Measurements from ENCODE around the gene SLC29A2. TPM values are rescaled to one million over a fixed set of nuclear protein-coding genes. Genes with fewer than 3 reads are reported as not detected.

The SLC29A2 gene
- total RNA-seq, 1 experiment from 2014 or later, result 30.2 TPM

- H3K4me1 Mint-ChIP-seq, result peaks cover 15% of the 10 kb centered on the region
- H3K9me3 Mint-ChIP-seq, result no peaks in the 10 kb centered on the region
- H3K27me3 Mint-ChIP-seq (ENCODE audit: low read depth), result peaks cover 11% of the 10 kb centered on the region
- TF ChIP-seq PRRX2 (CRISPR knock-in tag; IDR thresholded peaks at IDR 0.05), result no peak
- TF ChIP-seq RELA (CRISPR knock-in tag; IDR thresholded peaks at IDR 0.05; ENCODE audit: borderline replicate concordance), result no peak
- TF ChIP-seq ZNF416 (CRISPR knock-in tag; IDR thresholded peaks at IDR 0.05), result no peak
- TF ChIP-seq ZBTB43 (CRISPR knock-in tag; IDR thresholded peaks at IDR 0.05), result no peak
- no peak for TF ChIP-seq ZNF396 (CRISPR knock-in tag; IDR thresholded peaks at IDR 0.05; ENCODE audit: borderline replicate concordance)
- TF ChIP-seq SOX15 (CRISPR knock-in tag; IDR thresholded peaks at IDR 0.05), result no peak
- no peak for TF ChIP-seq PREB (CRISPR knock-in tag; IDR thresholded peaks at IDR 0.05; ENCODE audit: borderline replicate concordance)
- no peak for TF ChIP-seq IRF1 (CRISPR knock-in tag; IDR thresholded peaks at IDR 0.05)
- TF ChIP-seq NR1H2 (CRISPR knock-in tag; IDR thresholded peaks at IDR 0.05), result no peak
- no peak for TF ChIP-seq HMGA2 (CRISPR knock-in tag; IDR thresholded peaks at IDR 0.05)
- no peak for TF ChIP-seq CDX4 (CRISPR knock-in tag; IDR thresholded peaks at IDR 0.05; ENCODE audit: borderline replicate concordance)
- TF ChIP-seq MXD4 (CRISPR knock-in tag; IDR thresholded peaks at IDR 0.05; ENCODE audit: borderline replicate concordance), result no peak
- TF ChIP-seq MLX (CRISPR knock-in tag; IDR thresholded peaks at IDR 0.05), result no peak
- no peak overlapping the region for H3K4me3 Mint-ChIP-seq
- H3K27ac Mint-ChIP-seq, result no peak overlapping the region
- H3K36me3 Mint-ChIP-seq, result no peaks in the 10 kb centered on the region
- ATAC-seq (no peak), DNase-seq (ENCODE audit: low spot score) (no peak)
- ChIA-PET POLR2A (interaction anchor here (0.9 to 1.1 kb wide), 2 partner anchors 17 to 47 kb away, joined by 3 to 7 read pairs; no protein-coding TSS in a partner anchor), CTCF (interaction anchor here (0.9 to 8.7 kb wide), 12 partner anchors 9 to 162 kb away, joined by 3 to 319 read pairs (median 5); partner anchors contain the start of genes CD248 and YIF1A)
Observed at GRCh38 chr11:66329165-66329673, 42.3 kb downstream of the SLC29A2 start.

- Mint-ChIP-seq H3K9me3 (0 out of 2 replicates have a peak, but pooled peaks cover 2% of the 10 kb centered on the region), H3K36me3 (no peaks in the 10 kb centered on the region), H3K27me3 (ENCODE audit: low read depth) (peaks cover 11% of the 10 kb centered on the region), H3K4me1 (peaks cover 15% of the 10 kb centered on the region), H3K4me3 (peak overlapping the region; percentile 50), H3K27ac (no peak overlapping the region)
- ATAC-seq (peak; percentile 83), DNase-seq (ENCODE audit: low spot score) (peak; percentile 85)
- ChIA-PET CTCF (interaction anchor here (0.9 to 8.7 kb wide), 11 partner anchors 10 to 163 kb away, joined by 3 to 319 read pairs (median 5); partner anchors contain the start of genes CD248 and YIF1A), POLR2A (interaction anchor here (0.9 to 1.1 kb wide), 2 partner anchors 16 to 46 kb away, joined by 3 to 7 read pairs; no protein-coding TSS in a partner anchor)
- peak; percentile 8; the same call in 1 of the 2 replicates for TF ChIP-seq NFE2L1 (CRISPR knock-in tag; IDR thresholded peaks at IDR 0.05)
- TF ChIP-seq CREB1 (CRISPR knock-in tag; IDR thresholded peaks at IDR 0.05), result no peak
- no peak for TF ChIP-seq E2F5 (CRISPR knock-in tag; IDR thresholded peaks at IDR 0.05)
- 0 out of 2 replicates have a peak, but pooled peaks have one; percentile 71 for TF ChIP-seq ARID4B (CRISPR knock-in tag; IDR thresholded peaks at IDR 0.05; ENCODE audit: borderline replicate concordance)
- 0 out of 2 replicates have a peak, but pooled peaks have one; percentile 53 for TF ChIP-seq ZNF232 (CRISPR knock-in tag; IDR thresholded peaks at IDR 0.05)
- TF ChIP-seq SMAD3 (CRISPR knock-in tag; IDR thresholded peaks at IDR 0.05; ENCODE audit: borderline replicate concordance), result 0 out of 2 replicates have a peak, but pooled peaks have one; percentile 50
- TF ChIP-seq E2F1 (CRISPR knock-in tag; IDR thresholded peaks at IDR 0.05), result no peak
- TF ChIP-seq MAX (CRISPR knock-in tag; IDR thresholded peaks at IDR 0.05), result peak; percentile 99
Observed at GRCh38 chr11:66328302-66329144, 43.0 kb downstream of the SLC29A2 start.

Measured in WTC11 (cell line).